GM21723 (cell line): ENCODE results near the gene ASPSCR1.
"Not testable (repeated sequence)": the region's sequence is repeated elsewhere in the genome, so short reads cannot be mapped to it uniquely, and the experiment has no call there.

Experiments
- ATAC-seq: cut with Tn5 transposase; IDR thresholded peaks from one replicate; pipeline ENCODE4 v1.9.1; 2021; ENCODE audit warnings: mild to moderate bottlenecking, moderate library complexity; ENCODE audit not compliant: unreplicated experiment

ASPSCR1 gene

GRCh38 chr17:81978524-81979298 is 1.3 kb downstream of the ASPSCR1 start:
- no peak for ATAC-seq

DNA sequence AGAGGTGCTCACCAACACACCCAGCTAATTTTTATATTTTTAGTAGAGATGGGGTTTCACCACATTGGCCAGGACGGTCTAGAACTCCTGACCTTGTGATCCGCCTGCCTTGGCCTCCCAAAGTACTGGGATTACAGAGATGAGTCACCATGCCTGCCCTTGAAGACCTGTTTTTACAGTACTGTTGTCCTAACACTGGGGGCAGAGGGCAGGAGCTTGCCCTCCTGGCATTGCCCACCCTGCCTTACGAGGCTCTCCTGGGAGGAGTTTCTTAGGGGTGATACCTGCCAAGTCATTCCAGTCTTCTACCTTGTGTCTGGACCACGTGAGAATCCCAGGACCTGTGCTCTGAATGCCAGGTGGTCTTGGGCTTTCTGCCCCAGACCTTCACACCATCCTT is 2.7 kb downstream of the ASPSCR1 start:
- ATAC-seq = no peak

GRCh38 chr17:81980707-81981343 is 3.4 kb downstream of the ASPSCR1 start:
- ATAC-seq = no peak

DNA sequence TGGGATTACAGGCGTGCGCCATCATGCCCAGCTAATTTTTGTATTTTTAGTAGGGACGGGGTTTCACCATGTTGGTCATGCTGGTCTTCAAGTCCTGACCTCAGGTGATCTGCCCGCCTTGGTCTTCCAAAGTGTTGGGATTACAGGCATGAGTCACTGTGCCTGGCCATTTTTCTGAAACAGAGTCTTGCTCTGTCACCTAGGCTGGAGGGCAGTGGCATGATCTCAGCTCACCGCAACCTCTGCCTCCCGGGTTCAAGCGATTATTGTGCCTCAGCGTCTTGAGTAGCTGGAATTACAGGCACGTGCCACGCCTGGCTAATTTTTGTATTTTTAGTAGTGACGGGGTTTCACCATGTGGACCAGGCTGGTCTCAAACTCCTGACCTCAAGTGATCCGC is 4.1 kb downstream of the ASPSCR1 start:
- not testable (repeated sequence) for ATAC-seq

DNA sequence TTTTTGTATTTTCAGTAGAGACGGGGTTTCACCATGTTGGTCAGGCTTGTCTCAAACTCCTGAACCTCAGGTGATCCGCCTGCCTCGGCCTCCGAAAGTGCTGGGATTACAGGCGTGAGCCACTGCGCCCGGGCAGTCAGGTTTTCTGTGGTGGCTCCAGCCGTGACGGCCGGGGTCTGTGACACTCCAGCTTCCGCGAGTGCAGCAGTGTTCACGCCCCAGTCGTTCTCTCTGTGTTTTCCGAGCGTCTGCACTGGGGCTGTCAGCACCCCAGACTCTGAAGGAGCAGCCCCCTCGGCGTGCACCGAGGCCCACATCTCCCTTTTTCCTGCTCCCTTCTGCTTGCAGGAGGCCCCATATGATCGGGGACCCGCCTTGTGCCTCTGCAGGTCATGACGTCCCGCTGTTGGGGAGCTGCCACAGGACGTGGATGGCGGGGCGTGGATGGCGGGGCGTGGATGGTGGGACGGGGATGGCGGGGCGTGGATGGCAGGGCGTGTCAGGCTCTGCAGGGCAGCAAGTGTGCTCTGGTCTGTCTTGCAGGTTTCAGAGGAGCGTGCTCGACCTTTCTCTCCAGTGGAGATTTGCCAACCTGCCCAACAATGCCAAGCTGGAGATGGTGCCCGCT is 5.7 kb downstream of the ASPSCR1 start:
- no peak for ATAC-seq

- no peak for ATAC-seq
These were observed 6.4 kb downstream of the ASPSCR1 start for GRCh38 chr17:81983639-81984373.

DNA sequence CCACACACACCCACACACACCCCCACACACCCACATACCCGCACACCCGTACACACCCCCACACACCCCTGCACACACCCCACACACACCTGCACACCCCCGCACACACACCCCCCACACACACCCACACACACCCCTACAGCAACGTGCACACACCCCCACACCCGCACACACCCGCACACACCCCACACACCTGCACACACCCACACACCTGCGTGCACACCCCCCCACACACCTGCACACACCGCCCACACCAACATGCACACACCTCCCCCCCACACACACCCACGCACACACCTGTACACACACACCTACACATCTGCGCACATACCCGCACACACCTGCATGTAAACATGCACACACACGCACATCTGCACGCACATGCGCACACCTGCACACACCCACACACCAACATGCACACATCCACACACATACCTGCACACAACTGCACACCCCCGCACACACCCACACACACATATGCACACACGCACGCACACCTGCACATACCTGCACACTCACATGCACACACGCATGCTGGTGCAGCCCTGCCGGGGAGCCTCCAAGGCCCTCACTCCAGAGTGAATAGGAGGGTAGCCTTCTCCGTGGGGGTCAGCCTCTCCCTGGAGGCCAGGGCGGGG is 7.5 kb downstream of the ASPSCR1 start:
- ATAC-seq = no peak

- ATAC-seq = no peak
These were observed 9.2 kb downstream of the ASPSCR1 start for GRCh38 chr17:81986606-81987005.

- ATAC-seq = no peak
These were observed 9.8 kb downstream of the ASPSCR1 start for GRCh38 chr17:81987161-81987770.

DNA sequence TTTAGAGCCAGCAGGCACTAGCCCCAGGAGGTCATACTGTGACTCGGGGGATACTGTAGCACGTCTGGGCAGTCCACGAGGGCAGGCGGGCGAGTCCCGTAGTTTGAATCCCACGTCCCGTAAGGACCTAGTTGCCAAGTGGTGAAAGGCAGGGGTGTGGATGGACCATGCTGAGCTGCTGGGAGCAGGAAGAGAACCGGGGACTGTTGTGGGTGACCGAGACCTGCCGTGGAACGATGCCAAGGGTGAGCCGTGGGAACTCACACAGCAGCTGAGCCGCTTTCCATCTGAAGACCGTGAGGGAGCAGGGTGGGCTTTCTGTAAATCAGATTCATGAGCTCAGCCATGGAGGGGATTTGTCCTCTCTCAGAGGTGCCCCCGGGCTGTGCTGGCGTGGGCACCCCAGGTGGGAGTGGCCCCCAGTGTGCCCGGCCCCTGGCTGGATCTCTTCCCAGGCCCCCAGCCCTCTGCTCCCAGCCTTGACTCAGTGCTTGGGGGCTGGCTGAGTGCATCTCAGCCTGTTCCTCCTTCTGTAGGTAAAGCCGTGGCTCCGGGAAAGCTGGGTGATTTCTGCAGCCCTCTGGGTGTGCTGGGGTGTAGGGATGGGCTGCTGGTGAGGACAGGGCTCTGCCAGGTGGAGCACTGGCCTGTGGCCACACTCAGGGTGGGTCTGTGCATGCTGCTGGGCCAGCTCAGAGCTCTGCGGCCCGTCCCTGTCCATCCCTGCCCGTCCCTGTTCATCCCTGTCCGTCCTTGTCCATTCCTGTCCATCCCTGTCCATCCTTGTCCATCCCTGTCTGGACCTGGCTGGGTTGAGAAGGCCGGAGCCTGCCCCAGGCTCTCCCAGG is 13.6 kb downstream of the ASPSCR1 start:
- ATAC-seq = no peak

DNA sequence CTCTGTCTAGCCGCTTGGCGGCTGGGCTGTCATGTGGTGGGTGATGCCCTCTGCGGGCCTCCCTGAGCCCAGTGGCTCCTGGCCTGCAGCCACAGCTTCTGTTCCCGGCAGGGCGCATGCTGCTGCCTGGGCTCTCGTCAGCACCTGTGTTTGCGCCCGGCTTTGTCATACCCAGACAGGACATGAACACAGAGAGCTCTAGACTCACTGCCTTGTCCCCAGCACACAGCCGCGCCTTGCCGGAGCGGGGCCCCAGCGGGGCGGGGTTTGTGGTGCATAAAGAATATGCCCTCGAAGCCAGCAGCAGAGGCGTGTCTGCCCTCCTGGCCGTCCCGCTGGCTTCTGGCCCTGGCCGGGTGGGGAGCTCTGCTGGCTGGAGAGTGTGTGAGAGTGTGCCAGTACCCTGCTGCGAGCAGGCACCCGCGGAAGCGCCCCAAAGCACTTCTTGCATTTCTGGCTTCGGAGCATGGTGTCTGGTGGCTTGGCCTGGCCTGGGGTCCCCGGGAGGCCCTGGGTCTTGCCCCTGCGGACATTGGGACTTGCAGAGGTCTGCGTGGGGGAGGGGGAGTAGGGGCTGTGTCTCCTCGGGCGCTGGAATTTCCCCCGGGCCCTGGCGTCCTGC is 14.4 kb downstream of the ASPSCR1 start:
- ATAC-seq = no peak

- ATAC-seq = no peak
These were observed 15.1 kb downstream of the ASPSCR1 start for GRCh38 chr17:81992306-81993102.

DNA sequence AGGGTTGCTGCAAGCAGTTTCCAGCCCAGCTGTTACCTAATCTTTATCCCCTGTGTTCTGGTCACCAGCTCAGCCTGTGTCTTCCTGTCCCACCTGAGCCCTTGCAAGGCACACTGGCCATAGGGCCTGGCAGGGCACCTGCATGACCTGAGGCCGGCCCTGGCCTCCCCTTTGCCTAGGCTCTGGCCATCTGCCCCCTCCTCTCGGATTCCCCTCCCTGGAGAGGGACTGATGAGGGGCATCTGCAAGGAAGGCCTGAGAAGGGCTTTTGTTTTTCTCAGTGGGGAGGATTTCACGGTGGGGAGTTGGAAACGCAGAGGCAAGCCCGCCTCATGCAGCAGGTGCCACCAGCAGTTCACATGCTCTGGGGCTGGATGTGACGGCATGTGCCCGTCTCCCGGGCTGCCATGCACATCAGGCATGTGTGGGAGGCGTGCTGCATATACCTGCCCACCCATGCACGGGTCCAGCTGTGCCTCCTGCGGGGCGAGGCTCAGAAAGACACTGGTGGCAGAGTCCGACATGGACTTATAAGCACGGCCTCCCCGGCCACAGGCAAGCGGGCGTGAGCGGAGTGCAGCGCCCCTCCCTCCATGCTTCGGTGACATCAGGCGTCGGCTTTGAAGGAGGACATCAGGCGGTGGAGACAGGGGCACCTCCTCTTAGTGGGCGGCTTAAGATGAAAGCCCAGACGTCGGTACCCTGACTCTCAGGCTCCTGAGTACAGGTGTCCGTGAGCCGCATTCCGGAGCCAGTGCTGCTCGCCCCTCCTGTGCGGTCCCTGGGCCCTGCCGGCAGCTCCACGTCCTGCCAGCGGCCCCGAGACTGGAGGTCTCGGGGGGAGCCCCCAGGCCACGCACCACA is 16.5 kb downstream of the ASPSCR1 start:
- ATAC-seq = no peak

DNA sequence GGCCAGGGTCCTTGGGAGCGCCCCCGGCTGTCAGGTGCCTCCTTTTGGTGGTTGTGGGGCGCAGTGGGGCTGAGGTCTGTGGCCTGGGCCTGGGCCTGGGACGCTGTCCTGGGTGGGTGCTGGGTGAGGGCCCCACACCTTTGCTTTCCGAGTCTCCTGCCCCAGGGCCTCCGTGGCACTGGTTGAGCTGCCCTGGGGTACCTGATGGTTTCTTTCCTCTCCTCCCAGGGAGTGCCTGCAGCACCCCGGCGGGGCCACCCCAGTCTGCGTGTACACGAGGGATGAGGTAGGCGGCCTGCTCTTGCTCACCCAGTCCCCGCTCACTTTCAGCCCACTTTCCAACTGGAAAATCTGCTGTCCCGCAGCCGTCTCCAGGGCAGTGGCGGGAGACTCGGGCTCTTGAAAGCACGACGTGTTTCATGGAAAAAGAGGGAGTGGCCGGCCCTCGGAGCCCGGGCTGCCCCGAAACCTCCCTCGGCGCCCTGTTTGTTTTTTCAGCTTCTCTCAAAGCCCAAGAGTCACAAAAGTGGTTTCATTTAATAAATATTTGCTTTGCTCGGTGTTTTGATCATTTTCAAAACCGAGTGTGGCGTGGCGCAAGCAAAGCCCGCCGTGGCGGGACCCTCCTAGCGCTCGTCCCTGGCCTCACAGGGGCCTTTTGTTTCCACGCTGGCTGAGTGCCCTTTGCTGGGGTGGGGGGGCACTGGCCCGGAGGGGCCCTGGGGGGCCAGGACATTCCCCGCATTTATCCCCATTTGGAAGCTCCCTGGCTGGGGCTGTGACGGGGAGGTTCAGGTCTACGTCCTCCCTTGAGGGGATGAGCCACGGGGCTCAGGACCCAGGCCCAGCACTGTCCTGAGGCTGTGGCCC is 17.4 kb downstream of the ASPSCR1 start:
- ATAC-seq = no peak

- no peak for ATAC-seq
These were observed 18.2 kb downstream of the ASPSCR1 start for GRCh38 chr17:81995463-81996231.
